ENCODE data around the gene MYO10.

DNA sequence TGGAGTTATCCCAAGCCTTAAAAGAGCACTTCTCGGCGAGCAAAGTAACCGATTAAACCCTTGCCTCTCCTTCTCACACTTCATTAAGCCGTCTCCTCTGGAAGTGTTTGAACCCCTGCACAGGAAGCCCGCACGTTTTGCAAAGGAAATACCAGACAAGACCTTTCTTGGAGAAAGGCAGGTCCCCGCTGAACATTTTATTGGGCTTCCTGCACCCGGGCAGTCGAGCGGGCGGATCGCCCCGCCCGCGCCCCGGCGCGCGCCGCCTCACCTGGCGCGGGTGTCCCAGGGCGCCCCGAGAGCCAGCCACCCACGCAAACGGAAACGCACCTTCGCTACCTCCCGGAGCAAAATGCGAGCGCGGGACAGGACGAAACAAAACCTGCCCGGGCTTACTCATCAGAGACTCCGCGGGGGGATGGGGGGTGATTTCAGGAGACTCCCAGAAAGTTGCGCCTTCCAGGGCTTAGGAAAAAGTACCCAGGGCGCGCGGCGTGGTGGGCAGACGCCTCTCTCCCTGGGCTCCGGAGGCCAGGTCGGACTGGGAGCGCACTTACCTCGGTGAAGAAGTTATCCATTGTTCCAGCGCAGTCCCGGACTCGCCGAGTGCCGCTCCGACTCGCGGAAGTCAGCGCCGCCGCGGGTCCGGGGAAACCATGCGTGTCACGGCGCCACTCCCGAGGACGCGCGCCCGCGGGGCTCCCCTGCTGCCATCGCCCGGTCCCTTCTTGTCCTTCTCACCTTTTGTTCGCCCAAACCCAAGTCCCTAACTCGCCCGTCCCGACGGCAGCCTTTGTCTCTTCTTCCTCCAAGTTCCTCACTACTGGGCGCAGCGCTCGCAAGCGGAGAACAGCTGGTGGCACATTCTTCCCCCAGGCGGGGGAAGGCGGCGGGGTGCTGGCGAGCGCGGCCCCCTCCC is 598 bp downstream of the MYO10 start:
- TF ChIP-seq, protein P1, sequence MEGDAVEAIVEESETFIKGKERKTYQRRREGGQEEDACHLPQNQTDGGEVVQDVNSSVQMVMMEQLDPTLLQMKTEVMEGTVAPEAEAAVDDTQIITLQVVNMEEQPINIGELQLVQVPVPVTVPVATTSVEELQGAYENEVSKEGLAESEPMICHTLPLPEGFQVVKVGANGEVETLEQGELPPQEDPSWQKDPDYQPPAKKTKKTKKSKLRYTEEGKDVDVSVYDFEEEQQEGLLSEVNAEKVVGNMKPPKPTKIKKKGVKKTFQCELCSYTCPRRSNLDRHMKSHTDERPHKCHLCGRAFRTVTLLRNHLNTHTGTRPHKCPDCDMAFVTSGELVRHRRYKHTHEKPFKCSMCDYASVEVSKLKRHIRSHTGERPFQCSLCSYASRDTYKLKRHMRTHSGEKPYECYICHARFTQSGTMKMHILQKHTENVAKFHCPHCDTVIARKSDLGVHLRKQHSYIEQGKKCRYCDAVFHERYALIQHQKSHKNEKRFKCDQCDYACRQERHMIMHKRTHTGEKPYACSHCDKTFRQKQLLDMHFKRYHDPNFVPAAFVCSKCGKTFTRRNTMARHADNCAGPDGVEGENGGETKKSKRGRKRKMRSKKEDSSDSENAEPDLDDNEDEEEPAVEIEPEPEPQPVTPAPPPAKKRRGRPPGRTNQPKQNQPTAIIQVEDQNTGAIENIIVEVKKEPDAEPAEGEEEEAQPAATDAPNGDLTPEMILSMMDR (IDR thresholded peaks at IDR 0.05), result no peak
- TF ChIP-seq POLR2A (IDR thresholded peaks at IDR 0.05), result no peak
